Measurements from ENCODE around the gene SNX9.
A peak's percentile ranks its signal among the peaks of the same experiment; 100 is the strongest.
"Not testable (repeated sequence)": the region's sequence is repeated elsewhere in the genome, so short reads cannot be mapped to it uniquely, and the experiment has no call there.

The SNX9 gene

GRCh38 chr6:157831424-157832249, 8.6 kb downstream of the SNX9 start:
- no peak for DNase-seq (ENCODE audit: low read depth)

DNA sequence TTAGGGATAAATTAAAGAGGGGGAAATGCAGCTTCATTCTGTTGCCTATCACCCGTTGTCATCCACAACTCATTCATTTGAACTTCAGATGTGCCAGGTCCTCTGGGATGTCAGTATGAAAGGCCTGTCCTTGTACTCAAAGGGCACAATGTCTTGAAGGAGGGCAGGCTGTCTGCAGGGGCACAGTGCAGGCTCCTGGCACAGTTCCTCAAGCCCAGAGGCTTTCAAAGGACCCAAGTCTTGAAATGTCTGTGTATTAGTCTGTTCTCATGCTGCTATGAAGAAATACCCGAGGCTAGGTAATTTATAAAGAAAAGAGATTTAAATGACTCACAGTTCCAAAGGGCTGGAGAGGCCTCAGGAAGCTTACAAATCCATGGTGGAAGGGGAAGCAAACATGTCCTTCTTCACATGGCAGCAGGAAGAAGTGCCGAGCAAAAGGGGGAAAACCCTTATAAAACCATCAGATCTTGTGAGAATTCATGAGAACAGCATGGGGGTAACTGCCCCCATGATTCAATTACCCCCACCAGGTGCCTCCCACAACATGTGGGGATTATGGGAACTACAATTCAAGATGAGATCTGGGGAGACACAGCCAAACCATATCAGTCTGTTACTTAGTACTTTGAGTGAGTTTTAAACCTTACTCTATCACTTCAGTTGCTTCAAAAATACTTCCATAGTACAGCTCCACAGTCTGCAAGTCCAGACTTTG, 9.4 kb downstream of the SNX9 start:
- DNase-seq (ENCODE audit: low read depth): no peak

GRCh38 chr6:157834549-157834948, 11.5 kb downstream of the SNX9 start:
- DNase-seq (ENCODE audit: low read depth): no peak

GRCh38 chr6:157838718-157839430, 15.8 kb downstream of the SNX9 start:
- DNase-seq (ENCODE audit: low read depth): no peak

- no peak for DNase-seq (ENCODE audit: low read depth)
Observed at GRCh38 chr6:157839606-157840005, 16.6 kb downstream of the SNX9 start.

GRCh38 chr6:157840261-157840660, 17.2 kb downstream of the SNX9 start:
- DNase-seq (ENCODE audit: low read depth): no peak

DNA sequence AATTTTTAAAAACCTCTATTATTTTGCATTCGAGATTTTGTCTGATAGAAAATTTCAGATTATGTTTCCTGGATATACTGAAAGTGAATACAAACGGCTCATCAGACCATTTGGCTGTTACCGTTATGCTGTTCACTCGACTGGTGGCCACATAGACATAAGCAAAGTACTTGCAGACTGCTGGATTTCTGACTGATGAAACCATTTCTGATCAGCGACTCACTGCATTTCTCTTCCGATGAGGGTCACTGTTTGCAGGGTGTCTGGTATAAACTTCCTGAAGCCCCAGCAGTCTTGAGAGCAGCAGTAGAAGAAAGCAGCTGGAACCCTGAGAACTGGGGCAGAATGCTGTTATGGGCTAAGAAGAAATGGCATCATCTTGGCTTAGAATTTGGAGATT, 17.7 kb downstream of the SNX9 start:
- no peak for DNase-seq (ENCODE audit: low read depth)

DNA sequence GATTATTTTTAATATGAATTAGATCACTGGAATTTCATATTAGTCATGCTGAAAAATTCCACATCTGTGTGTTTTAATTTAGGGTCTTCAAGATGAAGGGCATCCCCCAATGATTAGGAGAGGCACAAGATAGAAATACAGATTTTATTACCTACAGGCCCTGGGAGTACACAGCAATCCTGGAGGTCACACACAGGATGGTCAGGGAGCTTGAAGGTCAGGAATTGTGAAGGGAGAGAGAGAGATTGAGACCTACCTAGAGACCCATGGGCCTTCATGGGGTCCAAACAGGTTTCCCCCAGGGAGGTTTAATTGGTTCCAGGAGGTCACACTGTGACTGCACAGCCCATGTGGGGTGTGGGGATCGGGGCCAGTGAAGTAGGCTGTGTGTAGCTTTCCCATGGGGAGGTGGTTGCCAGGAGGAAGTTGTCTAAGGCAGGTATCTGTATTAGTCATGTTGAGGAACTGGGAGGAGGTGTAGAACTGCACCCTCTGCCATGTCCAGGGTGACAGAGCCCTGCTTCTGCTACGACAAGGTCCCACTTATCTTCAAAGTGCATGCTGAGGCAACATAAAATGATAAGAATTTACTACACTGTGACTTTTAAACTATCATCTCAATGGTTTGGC, 18.3 kb downstream of the SNX9 start:
- DNase-seq (ENCODE audit: low read depth): no peak

DNA sequence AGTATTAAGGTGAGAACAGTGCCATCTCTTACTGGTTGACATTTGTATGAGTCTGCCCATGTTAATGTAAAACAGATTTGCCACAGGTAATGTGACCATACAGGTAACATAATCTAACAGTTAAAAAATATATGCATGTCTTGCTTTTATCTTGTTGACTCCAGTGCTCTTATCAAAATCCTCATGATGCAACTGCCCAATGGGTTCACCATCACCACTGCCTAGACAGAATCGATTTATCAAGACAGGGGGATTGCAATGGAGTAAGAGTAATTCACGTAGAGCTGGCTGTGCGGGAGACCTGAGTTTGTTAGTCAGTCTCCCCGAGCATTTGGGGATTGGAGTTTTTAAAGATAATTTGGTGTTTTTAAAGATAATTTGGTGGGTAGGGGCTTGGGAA, 19.2 kb downstream of the SNX9 start:
- no peak for DNase-seq (ENCODE audit: low read depth)

DNA sequence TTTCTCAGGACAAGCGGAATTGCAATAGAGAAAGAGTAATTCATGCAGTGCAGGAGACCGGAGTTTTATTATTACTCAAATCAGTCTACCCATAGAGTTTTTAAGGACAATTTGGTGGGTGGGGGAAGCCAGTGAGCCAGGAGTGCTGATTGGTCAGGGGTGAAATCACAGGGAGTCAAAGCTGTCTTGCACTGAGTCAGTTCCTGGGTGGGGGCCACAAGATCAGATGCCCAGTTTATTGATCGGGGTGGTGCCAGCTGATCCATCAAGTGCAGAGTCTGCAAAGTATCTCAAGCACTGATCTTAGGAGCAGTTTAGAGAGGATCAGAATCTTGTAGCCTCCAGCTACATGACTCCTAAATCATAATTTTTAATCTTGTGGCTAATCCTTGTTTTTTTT, 21.1 kb downstream of the SNX9 start:
- not testable (repeated sequence) for DNase-seq (ENCODE audit: low read depth)

DNA sequence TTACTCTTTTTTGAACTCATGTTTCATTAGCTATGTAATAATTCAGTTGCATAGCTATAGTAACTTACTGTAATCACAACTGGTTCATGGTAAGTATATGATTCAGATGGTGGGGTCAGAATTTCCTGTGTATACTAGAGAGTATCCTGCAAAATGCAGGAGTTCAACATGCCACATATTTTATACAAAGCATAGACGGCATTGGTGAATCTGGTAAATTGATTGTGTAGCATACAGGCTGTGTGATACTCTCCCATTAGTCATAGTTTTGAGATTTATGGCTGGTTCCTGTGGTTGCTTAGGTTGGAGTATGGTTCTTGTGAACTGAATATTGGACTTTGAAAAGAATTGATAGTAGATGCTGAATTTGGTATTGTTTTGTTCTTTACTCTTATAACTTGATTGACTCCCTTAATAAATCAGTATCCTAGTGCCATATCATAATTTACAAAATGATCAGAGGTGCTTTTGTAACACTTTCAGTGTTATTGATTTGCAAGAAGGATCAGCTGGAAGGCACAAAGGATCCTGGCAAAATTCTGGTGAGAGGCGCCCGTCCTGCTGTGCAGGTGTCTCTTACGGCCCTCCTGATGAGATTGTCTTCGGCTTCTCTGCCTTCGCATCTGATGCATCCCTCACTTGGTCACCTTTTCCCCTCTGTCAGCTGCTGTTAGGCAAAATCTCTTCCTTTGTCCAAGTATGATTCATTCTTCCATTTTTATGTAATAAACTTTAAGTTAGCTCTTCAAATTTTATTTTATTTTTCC, 22.6 kb downstream of the SNX9 start:
- DNase-seq (ENCODE audit: low read depth): no peak

DNA sequence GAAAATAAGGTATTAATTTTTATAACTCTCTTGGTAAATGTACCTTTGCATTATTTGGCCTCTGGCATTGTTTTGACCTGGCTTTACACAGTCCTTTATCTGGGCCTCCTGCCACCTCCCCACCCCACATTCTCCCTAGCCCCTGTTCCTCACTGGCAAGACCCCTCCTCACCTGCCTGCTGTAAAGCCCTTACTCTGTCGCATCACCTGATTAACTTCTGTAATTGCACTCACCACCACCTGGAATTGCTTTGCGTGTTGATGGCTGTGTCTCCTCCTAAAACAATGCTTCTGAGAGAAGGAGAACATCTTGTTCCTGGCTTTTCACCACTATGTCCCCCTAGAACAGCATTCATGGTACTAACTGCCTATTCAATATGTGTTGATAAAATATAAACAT, 24.8 kb downstream of the SNX9 start:
- DNase-seq (ENCODE audit: low read depth): no peak

GRCh38 chr6:157848693-157849092, 25.6 kb downstream of the SNX9 start:
- DNase-seq (ENCODE audit: low read depth): no peak

DNA sequence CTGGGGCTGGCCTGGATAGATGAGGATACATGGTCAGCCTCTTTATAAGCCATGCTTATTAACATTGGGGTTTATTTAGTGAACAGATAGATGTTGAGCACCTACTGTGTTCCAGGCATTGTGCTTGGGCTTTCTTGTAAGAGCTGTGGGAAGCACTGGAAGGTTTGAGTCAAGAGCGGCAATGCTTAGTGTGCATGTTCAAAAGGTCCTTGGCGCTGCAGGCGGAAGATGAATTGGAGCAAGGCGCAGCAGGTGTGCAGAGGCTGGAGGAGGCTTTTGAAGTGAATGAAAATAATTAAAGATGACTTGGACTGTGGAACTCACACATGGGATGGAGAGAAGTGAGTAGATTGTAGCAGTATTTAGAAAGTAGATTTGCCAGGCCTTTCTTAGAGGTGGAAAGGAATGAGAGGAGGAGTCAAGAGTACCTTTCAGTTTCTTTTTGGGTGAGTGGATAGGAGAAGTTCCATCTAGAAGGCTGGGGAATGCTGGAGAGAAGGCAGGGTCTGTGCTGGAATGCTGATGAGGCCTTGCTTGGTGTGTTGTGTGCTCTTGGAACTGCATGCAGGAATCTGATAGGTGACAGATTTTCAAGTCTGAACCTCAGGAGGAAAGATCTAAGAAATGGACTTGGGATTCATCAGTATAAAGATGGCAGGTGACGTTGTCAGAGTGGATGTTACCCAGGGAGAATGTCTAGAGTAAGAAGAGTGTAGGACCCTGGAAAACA, 26.4 kb downstream of the SNX9 start:
- DNase-seq (ENCODE audit: low read depth): peak; percentile 20

DNA sequence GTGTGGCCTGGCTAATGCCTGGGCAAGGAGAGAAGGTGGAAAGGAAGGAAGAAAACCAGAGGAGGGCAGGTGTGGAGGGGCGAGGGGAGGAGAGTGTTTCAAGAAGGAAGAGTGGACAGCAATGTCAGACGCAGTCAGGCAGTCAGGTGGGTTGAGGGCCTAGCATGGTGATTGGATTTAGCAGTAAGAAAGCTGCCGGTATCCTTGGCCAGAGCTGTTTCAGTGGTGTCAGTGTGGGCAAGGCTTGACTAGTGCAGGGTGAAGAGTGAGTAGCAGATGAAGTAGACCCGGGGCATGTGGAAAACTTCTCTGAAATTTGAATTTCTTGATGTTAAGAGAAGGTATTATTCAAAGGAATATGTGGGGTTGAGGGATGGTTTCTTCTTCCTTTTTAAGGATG, 27.0 kb downstream of the SNX9 start:
- no peak for DNase-seq (ENCODE audit: low read depth)

DNA sequence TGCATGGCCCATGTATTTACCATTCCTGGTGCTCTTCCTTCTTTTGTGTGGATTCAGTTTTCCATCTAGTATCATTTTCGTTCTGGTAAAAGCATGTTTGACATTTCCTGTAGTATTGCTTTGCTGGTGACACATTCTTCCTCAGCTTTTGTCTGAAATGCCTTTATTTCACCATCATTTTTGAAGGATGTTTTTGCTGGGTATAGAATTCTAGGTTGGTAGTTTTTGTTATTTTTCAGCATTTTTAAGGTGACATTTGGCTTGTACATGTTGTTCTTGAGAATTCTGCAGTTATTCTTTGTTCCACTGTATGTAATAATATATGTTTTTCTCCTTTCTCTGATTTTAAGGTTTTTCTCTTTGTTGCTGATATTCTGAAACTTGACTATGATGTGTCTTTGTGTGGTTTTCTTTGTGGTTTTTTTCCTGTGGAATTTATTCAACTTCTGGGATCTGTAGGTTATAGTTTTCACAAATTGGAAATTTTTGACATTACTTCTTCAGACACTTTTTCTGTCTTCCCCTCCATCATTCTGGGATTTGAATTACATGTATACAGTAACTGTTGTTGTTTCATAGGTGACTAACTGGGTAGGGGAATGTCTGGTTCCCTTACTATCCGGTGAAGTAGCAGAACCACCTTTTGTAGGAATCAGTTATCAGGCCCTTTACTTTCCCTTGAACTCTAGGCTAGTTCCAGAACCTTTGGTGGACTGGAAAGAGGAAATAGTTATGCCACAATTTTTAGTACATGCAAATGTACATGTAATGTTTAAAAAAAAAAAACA, 30.2 kb downstream of the SNX9 start:
- no peak for DNase-seq (ENCODE audit: low read depth)

- no peak for DNase-seq (ENCODE audit: low read depth)
Observed at GRCh38 chr6:157853902-157854502, 31.0 kb downstream of the SNX9 start.

DNA sequence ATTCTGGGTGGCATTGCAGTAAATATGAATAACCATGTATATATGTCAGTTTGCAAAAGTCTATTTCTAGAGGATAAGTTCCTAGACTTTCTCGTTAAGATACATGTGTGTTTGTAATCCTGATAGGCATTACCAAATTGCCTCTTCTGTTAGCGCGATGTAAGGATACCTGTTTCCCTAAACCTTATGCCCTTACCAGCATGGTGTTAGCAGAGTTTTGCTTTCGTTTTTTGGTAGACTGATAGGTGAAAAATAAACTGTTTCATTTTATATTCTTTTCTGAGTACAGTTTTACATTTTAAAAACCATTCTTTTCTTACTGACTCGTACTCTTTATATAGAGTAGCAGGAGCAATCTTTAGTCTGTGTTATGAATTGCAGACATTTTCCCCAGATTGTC, 32.3 kb downstream of the SNX9 start:
- DNase-seq (ENCODE audit: low read depth): no peak

DNA sequence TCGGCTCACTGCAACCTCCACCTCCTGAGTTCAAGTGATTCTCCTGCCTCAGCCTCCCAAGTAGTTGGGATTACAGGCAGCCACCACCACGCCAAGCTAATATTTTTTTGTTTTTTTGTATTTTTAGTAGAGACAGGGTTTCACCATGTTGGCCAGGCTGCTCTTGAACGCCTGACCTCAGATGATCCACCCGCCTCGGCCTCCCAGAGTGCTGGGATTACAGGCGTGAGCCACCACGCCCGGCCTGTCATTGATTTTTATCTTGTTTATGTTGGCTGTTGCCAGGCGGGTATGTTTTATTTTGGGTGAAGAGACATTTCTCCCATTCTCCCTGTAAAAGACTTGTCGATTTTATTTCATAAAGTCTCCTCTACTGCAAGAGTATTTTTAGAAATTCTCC, 32.8 kb downstream of the SNX9 start:
- not testable (repeated sequence) for DNase-seq (ENCODE audit: low read depth)

GRCh38 chr6:157858664-157859063, 35.6 kb downstream of the SNX9 start:
- not testable (repeated sequence) for DNase-seq (ENCODE audit: low read depth)
